Choroid plexus epithelial cell (primary cell): Measurements from ENCODE around the gene BCDIN3D.

ENCODE experiments used
- DNase-seq: peaks from one replicate; pipeline ENCODE4 v3.0.0-alpha.2; 2010; ENCODE audit warnings: low read depth
- H3K4me3 ChIP-seq: 2 replicates; pipeline ENCODE4 v1.5.1; 2011; ENCODE audit warnings: low read depth, mild to moderate bottlenecking, control low read depth, low read length, moderate library complexity
- CTCF ChIP-seq: conservative IDR thresholded peaks from 2 replicates; pipeline ENCODE4 v1.5.1; 2011; ENCODE audit warnings: low read depth, mild to moderate bottlenecking, control low read depth, inconsistent platforms, low read length, moderate library complexity

The BCDIN3D gene

GRCh38 chr12:49807991-49808580 is 34.8 kb downstream of the BCDIN3D start:
- no peak for DNase-seq
- no peak overlapping the region for H3K4me3 ChIP-seq
- TF ChIP-seq CTCF = no peak

- no peak overlapping the region for H3K4me3 ChIP-seq
- no peak for DNase-seq
- no peak for TF ChIP-seq CTCF
Measured at GRCh38 chr12:49806877-49807276, 36.0 kb downstream of the BCDIN3D start.

- TF ChIP-seq CTCF = no peak
- no peak overlapping the region for H3K4me3 ChIP-seq
- no peak for DNase-seq
Measured at GRCh38 chr12:49806321-49806813, 36.5 kb downstream of the BCDIN3D start.

GRCh38 chr12:49805409-49805808 is 37.5 kb downstream of the BCDIN3D start:
- no peak for DNase-seq
- H3K4me3 ChIP-seq = no peak overlapping the region
- no peak for TF ChIP-seq CTCF

- no peak for TF ChIP-seq CTCF
- no peak overlapping the region for H3K4me3 ChIP-seq
- DNase-seq = no peak
Measured at GRCh38 chr12:49804821-49805220, 38.1 kb downstream of the BCDIN3D start.

- H3K4me3 ChIP-seq = no peak overlapping the region
- DNase-seq = no peak
- TF ChIP-seq CTCF = no peak
Measured at GRCh38 chr12:49803693-49804450, 39.0 kb downstream of the BCDIN3D start.
